Measurements from ENCODE around the gene PDSS2.

PDSS2 gene

DNA sequence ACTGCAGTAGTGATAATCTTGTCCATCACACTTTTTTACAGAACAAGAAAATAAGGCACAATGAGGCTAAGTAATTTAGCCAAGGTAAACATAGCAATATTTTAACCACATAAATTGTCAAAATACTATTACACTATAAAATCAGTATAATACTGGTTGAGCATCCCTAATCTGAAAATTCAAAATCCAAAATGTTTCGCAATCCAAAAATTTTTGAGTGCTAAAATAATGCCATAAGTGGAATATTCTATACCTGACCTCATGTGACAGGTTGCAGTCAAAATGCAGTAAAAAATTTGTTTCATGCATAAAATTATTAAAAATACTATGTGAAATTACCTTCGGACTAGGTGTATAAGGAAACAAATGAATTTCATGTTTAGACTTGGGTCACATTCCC lies 101.5 kb downstream of the PDSS2 start:
- DNase-seq, result no peak

GRCh38 chr6:107357031-107357430 lies 102.3 kb downstream of the PDSS2 start:
- no peak for DNase-seq

DNA sequence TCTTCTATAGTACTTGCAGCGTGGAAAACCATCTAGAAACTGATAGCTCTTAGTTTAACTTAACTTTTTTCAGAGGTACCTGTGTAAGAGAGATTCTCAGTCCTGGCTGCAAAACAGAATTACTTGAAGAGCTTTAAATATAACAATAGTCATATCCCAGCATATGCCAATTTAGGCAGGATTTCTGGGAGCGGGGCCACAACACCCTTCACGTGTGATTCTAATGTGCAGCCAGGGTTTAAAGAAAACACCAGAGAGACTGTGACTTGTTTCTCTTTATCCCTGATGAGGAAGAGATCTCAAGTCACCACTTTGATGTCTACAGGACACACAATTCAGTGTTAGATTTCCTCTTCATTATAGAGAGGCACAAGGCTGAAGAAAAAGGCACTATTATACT lies 103.7 kb downstream of the PDSS2 start:
- no peak for DNase-seq

DNA sequence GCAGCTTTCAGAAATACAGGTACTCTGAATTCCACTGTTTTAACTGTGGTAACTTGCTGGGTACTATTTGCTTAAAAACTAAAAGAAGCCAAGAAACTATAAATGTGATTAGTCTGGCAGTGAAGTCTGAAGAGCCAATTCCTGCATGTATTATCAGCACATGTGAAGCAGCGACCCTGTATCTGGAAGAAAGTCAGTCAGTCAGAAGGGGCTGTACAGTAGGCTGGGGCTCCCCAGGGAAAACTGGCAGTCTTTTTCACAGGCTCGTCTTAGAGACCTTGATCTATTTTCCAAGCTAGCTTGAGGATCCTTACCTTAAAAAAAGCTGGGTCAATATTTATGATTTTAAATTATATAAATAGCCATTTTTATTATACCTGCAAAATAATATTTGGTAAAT lies 104.9 kb downstream of the PDSS2 start:
- DNase-seq, result no peak

GRCh38 chr6:107353773-107354382 lies 105.5 kb downstream of the PDSS2 start:
- DNase-seq, result no peak

DNA sequence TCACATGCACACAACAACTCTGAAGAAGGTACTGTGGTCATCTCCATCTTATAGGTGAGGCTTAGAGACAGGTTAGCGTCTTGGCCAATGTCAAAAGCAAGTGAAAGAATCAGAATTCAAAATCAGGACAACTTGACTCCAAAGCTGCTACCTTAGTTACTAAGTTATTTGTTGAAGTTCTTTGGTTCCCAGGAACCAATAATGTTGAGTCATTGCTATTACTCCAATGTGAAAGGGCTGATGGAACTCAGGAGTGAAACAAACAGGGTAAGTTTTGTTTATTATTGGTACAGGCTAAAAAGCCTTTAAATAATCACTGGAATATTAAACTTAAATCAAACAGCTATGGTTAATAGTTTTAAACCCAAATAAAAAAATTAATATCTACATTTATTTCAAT lies 111.1 kb downstream of the PDSS2 start:
- no peak for DNase-seq

DNA sequence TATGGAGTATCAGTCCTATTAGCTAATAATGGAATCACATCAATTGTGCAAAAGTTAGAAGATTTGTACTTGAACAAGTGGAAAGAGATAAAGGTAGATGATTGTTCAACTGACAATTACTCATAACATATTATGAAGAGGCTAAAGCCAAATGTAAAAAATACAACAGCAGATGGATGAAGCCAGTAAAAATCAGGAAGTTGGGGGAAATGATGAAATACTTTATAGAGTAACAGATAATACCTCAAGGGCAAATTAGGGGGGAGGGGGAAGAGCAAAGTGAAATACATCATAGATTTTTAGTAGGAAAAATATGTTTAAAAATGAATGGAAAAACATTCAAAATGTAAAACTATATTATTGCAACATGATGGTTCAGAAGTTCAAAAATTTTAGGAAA lies 114.0 kb downstream of the PDSS2 start:
- DNase-seq, result no peak

GRCh38 chr6:107344981-107345380 lies 114.4 kb downstream of the PDSS2 start:
- no peak for DNase-seq

DNA sequence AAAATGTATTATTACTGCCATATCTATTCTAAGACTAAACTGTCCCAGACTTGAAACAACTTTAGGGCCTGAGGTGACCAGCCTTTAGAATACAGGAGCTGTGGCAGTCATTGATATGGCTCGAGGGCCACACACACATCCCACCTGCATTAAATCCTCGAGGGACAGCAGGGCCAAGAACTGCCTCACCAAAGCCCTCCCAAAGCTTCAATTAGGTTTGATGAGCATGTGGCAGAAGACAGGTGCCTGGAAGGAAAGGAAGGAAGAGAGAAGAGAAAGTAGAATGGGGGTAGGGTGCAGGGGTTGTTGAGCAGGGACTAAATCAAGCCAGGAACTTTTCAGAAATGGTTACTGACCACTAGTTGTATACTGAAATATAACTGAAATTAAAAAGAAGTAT lies 115.0 kb downstream of the PDSS2 start:
- no peak for DNase-seq

DNA sequence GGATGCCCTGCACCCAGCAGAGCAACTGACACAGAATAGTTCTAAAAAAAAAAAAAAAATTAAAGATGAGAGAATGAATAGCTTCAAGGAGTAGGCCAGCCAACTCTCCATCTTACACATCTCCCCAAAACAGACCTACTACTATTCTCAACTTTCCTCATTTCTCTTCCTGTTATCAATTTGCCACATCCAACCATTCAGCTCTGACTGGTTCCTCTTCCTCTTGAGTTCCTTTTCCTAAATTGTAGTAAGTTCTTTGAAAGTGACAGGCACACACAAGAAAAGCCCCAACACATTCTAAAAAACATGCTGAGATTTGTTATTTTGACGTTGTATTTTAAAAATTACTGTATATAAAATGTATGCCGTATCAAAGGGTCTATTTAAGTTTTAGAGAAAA lies 117.2 kb downstream of the PDSS2 start:
- no peak for DNase-seq

DNA sequence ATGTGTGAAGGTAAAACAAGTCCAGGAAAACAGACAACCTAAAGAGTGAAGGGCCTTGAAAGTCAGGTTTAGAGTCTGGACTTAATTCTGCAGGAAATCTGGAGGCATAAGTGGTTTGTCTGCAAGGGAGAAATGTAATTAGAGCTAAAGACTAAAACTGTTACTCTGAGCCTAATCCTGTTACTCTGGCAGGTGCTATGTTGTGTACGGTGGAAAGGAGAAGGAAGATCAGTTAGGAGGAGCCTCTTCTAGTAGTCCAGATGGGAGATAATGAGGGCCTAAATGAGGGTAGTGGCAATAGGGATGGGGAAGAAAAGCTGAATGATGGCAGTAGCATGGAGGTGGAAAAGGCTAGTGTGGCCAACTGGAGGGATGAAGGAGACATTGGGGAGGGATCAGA lies 118.5 kb downstream of the PDSS2 start:
- no peak for DNase-seq

- DNase-seq, result no peak
These were observed 122.1 kb downstream of the PDSS2 start for GRCh38 chr6:107337191-107337741.

- no peak for DNase-seq
These were observed 125.3 kb downstream of the PDSS2 start for GRCh38 chr6:107334026-107334425.

- DNase-seq, result no peak
These were observed 125.9 kb downstream of the PDSS2 start for GRCh38 chr6:107333491-107333890.

DNA sequence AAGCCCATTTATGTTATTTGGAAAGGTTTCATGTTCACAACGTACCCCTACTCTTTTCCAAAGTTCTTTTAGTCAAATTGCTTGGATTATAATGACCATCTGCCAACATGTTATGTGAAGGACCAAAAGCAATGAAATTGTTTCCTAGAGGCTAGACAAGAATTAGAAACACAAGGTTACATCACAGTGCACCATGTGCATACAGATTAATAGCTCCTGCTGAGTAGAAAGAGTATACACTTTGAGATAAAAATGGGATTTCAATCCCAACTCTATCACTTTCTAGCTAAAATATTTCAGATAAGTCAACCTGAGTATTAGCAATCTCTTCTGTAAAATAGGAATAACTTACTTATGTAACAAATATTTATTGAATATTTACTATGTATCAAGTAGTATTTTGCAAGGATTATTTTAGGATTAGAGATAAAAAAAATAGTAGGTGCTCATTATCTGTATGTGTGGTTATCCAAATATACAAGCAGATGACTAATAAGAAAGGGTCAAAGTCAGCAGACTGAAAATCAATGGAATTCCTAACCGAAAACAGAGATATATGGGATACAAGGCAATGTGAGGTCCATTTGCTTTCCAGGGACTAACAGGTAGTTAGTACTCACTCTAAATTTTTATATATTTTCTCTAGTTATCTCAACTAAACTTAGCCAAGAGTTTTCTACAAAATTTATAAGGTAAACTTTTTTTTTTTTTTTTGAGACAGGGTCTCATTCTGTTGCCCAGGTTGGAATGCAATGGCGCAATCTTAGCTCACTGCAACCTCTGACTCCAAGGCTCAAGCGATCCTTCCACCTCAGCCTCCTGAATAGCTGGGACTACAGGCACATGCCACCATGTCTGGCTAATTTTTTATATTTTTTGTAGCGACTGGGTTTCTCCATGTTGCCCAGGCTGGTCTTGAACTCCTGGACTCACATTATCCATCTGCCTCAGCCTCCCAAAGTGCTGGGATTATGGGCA lies 127.7 kb downstream of the PDSS2 start:
- DNase-seq, result no peak

GRCh38 chr6:107330168-107330567 lies 129.2 kb downstream of the PDSS2 start:
- no peak for DNase-seq

- no peak for DNase-seq
These were observed 130.1 kb downstream of the PDSS2 start for GRCh38 chr6:107329063-107329860.

DNA sequence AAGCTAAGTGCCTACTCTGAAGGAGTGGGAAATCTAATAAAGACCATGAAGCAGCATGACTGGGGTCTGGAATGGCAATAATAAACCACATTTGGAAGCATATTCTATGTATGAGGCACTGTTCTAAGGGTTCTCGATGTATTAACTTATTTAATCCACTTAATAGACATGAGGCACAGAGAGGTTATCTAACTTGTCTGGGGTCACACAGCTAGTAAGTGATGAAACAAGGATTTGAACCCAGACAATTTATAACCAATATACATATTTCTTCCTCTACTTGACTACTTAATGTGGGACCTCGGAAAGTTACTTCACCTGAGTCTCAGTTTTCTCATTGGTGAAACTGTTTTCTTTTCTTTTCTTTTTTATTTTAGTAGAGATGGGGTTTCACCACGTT lies 131.3 kb downstream of the PDSS2 start:
- no peak for DNase-seq

- peak; percentile 7 for DNase-seq
These were observed 136.1 kb downstream of the PDSS2 start for GRCh38 chr6:107323133-107323785.

DNA sequence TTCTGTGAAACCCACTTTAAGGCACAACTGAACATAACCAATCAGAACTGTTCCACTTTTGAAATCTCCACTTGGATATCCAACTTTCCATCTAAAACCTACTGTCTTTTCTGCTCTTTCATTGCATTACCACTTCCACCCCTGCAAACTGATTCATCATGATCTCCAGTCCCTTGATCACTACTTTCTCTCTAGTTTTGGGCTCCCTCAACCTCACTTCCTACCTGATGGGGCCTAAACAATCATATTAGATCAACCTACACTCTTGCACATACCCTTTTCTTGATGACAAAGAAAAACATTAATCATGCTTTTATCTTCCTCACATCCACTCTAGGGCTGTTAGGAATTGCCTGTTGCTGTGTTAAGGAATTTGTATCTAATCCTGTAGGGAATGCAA lies 137.6 kb downstream of the PDSS2 start:
- DNase-seq, result no peak

DNA sequence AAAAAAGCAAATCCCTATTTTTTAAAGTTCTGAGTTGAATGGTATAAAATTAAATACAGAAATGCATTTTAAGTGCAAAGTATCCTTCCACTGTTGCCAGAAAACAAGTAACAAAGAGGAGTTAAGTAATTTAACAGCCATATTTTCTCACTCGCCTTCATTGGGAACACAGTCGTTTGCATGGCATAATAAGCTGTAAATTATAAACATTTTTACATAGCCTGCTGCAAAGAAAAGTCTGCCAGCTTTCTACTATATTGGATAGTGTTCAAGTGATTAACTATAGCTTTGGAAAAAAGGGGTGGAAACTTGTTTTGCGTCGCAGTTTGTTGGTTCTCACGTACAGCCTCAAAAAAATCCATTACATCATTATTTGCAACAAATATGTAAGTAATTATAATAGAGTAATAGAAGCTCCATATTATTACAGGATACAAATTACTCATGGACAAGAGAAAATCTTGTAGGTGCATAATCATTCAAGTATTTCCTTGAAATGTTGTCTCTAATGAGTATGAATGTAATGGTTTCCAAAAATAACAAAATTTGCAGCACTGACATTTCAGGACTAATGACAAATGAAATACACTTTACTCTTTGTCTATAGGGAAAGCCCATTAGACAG lies 139.3 kb downstream of the PDSS2 start:
- peak; percentile 50 for DNase-seq

DNA sequence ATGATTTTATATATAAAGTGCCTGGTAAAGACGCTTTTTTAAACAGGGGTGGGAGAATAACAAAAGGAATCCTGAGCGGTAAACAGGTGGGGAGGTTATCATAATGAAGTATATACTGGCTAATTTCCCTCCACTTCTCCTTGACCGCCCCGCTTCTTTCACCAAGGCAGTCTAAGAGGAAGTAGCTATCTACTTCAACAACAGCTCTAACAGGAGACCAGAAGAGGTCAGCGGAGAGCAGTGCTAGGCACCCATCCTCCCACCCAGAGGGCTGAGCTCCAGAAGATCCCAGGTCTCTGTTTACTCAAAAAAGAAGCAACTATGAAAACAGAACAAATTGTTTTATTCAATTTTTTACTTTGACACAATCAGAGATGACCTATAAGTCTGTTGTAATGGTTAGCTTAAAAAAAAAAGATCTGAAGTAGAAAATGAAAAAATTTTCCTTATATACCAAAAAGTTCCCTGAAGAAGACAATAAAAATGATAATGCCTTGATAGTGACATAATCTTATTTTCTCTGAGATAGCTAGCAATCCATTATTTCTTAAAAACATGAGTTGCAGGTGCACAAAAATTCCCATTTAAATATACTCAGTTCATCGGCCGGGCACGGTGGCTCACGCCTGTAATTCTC lies 141.1 kb downstream of the PDSS2 start:
- peak; percentile 33 for DNase-seq
